Left forelimb (tissue), 1 donor: Measurements from ENCODE around the gene WASL.
"Not testable (repeated sequence)": the region's sequence is repeated elsewhere in the genome, so short reads cannot be mapped to it uniquely, and the experiment has no call there.

ENCODE experiments used
- DNase-seq: peaks from one replicate; pipeline ENCODE4 v3.0.0-alpha.2; 2018; ENCODE audit warnings: low spot score

The WASL gene

GRCh38 chr7:123658023-123658422, 90.8 kb downstream of the WASL start:
- DNase-seq: no peak

- no peak for DNase-seq
Observed at GRCh38 chr7:123657304-123657685, 91.5 kb downstream of the WASL start.

- no peak for DNase-seq
Observed at GRCh38 chr7:123656544-123657303, 92.1 kb downstream of the WASL start.

- no peak for DNase-seq
Observed at GRCh38 chr7:123655614-123656013, 93.2 kb downstream of the WASL start, which contains the start of gene LMOD2. Gene LMOD2 (plus strand): TSS chr7:123655866. CDS start chr7:123655964, 98 bp downstream.

- DNase-seq: no peak
Observed at GRCh38 chr7:123653162-123653561, 95.6 kb downstream of the WASL start.

GRCh38 chr7:123652406-123652805, 96.4 kb downstream of the WASL start:
- DNase-seq: no peak

- no peak for DNase-seq
Observed at GRCh38 chr7:123650595-123650994, 98.2 kb downstream of the WASL start.

GRCh38 chr7:123649964-123650363, 98.8 kb downstream of the WASL start:
- DNase-seq: no peak

GRCh38 chr7:123647106-123647730, 101.6 kb downstream of the WASL start:
- no peak for DNase-seq

- DNase-seq: no peak
Observed at GRCh38 chr7:123645516-123645915, 103.3 kb downstream of the WASL start.

- no peak for DNase-seq
Observed at GRCh38 chr7:123643495-123644441, 105.0 kb downstream of the WASL start.

- DNase-seq: no peak
Observed at GRCh38 chr7:123641901-123642300, 106.9 kb downstream of the WASL start.

- DNase-seq: no peak
Observed at GRCh38 chr7:123640583-123640982, 108.2 kb downstream of the WASL start.

- DNase-seq: no peak
Observed at GRCh38 chr7:123639631-123640030, 109.2 kb downstream of the WASL start.

GRCh38 chr7:123637878-123638277, 110.9 kb downstream of the WASL start:
- DNase-seq: no peak

- DNase-seq: no peak
Observed at GRCh38 chr7:123637203-123637602, 111.6 kb downstream of the WASL start.

GRCh38 chr7:123635551-123636359, 113.0 kb downstream of the WASL start:
- no peak for DNase-seq

GRCh38 chr7:123634011-123634573, 114.7 kb downstream of the WASL start:
- DNase-seq: not testable (repeated sequence)

- no peak for DNase-seq
Observed at GRCh38 chr7:123633553-123633952, 115.2 kb downstream of the WASL start.

GRCh38 chr7:123632808-123633207, 116.0 kb downstream of the WASL start:
- no peak for DNase-seq
